ENCODE data around the gene TIMM44. TPM values are rescaled to one million over a fixed set of nuclear protein-coding genes. Genes with fewer than 3 reads are reported as not detected.

Gene TIMM44
- total RNA-seq, 1 experiment from 2014 or later: 153 TPM

DNA sequence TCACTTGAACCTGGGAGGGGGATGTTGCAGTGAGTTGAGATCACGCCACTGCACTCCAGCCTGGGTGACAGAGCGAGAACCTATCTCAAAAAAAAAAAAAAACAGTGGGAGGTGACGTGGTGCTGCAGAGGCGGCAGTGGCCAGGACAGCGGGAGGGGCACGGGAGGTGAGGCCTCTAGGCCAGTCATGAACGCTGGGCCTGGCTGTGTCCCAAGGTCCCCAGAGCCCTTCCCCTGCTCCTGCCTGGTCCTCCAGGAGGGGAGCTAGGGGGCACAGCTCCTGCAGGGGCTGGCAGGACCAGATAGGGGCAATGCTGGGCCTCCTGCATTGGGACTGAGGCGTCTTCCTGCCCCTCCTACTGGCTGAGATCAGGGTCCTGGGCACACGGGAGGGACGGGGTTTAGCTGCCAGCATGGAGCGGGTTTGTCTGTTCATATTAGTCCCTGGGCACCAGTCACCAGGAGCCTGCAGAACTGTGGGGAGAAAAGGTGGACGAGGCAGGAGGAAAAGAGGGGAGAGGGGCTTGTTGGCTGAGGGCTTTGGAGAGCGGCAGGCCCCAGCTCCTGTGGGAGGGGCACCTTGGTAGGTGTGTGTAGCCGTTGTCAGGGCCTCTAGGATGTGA lies 35.3 kb downstream of the TIMM44 start:
- H3K4me1 ChIP-seq (ENCODE audit: insufficient read depth, low read length, poor library complexity, severe bottlenecking): peaks cover 11% of the 10 kb centered on the region
- no peak for DNase-seq (ENCODE audit: low spot score)
- CTCF ChIA-PET: interaction anchor here (0.6 kb wide), 1 partner anchor 10 kb away, joined by 3 read pairs; no protein-coding TSS in a partner anchor
- H3K4me3 ChIP-seq (ENCODE audit: low read depth, low read length, poor library complexity, severe bottlenecking): no peak overlapping the region
- no peak for TF ChIP-seq EZH2 (IDR thresholded peaks at IDR 0.05; ENCODE audit: borderline replicate concordance, low read depth, low read length, poor library complexity, severe bottlenecking)
- TF ChIP-seq, protein P1, sequence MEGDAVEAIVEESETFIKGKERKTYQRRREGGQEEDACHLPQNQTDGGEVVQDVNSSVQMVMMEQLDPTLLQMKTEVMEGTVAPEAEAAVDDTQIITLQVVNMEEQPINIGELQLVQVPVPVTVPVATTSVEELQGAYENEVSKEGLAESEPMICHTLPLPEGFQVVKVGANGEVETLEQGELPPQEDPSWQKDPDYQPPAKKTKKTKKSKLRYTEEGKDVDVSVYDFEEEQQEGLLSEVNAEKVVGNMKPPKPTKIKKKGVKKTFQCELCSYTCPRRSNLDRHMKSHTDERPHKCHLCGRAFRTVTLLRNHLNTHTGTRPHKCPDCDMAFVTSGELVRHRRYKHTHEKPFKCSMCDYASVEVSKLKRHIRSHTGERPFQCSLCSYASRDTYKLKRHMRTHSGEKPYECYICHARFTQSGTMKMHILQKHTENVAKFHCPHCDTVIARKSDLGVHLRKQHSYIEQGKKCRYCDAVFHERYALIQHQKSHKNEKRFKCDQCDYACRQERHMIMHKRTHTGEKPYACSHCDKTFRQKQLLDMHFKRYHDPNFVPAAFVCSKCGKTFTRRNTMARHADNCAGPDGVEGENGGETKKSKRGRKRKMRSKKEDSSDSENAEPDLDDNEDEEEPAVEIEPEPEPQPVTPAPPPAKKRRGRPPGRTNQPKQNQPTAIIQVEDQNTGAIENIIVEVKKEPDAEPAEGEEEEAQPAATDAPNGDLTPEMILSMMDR (conservative IDR thresholded peaks at IDR 0.05; ENCODE audit: low read depth, low read length): no peak
- POLR2A ChIA-PET (ENCODE audit: low non-redundant PET): no interaction called here
- H3K9me3 ChIP-seq (ENCODE audit: low read depth, low read length, poor library complexity, severe bottlenecking): no peaks in the 10 kb centered on the region
- H3K36me3 ChIP-seq (ENCODE audit: insufficient read depth, low read length, poor library complexity, severe bottlenecking): peaks cover 28% of the 10 kb centered on the region
- no TSS peak for BruUV-seq (replicated peaks)
- intact Hi-C loops (cut with micrococcal nuclease; ENCODE audit: unreplicated experiment): no loop called here
- H3K27me3 ChIP-seq (replicated peaks; ENCODE audit: insufficient read depth, low read depth, low read length, poor library complexity): no peaks in the 10 kb centered on the region
- no peak overlapping the region for H3K27ac ChIP-seq (ENCODE audit: low read depth, low read length, poor library complexity, severe bottlenecking)

DNA sequence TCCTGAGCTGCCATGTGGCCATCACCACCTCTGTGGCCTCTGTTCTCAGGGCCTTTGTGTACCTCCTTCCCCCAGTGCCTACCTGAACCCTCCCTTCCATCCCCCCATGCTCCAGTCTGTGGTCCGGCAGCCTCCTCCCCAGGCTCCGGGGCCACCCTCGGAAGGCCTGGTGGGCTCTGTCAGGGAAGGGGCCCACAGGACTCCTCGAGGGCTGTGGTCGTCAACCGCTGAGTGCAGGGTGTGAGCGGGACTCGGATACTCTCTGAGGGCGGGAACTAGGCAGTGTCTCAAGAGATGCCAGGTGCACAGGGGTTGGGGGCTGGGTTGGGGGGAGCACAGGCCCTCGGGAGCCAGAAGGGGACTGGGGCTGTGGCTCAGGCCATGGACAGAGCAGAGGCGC lies 35.9 kb downstream of the TIMM44 start:
- intact Hi-C loops (cut with micrococcal nuclease; ENCODE audit: unreplicated experiment): no loop called here
- no peak for DNase-seq (ENCODE audit: low spot score)
- BruUV-seq (replicated peaks): no TSS peak
- TF ChIP-seq EZH2 (IDR thresholded peaks at IDR 0.05; ENCODE audit: borderline replicate concordance, low read depth, low read length, poor library complexity, severe bottlenecking): no peak
- TF ChIP-seq, protein P1 (conservative IDR thresholded peaks at IDR 0.05; ENCODE audit: low read depth, low read length): no peak
- peaks cover 28% of the 10 kb centered on the region for H3K36me3 ChIP-seq (ENCODE audit: insufficient read depth, low read length, poor library complexity, severe bottlenecking)
- peaks cover 11% of the 10 kb centered on the region for H3K4me1 ChIP-seq (ENCODE audit: insufficient read depth, low read length, poor library complexity, severe bottlenecking)
- H3K27me3 ChIP-seq (replicated peaks; ENCODE audit: insufficient read depth, low read depth, low read length, poor library complexity): no peaks in the 10 kb centered on the region
- ChIA-PET POLR2A (ENCODE audit: low non-redundant PET) (no interaction called here), CTCF (no interaction called here)
- no peaks in the 10 kb centered on the region for H3K9me3 ChIP-seq (ENCODE audit: low read depth, low read length, poor library complexity, severe bottlenecking)
- H3K4me3 ChIP-seq (ENCODE audit: low read depth, low read length, poor library complexity, severe bottlenecking): no peak overlapping the region
- no peak overlapping the region for H3K27ac ChIP-seq (ENCODE audit: low read depth, low read length, poor library complexity, severe bottlenecking)

DNA sequence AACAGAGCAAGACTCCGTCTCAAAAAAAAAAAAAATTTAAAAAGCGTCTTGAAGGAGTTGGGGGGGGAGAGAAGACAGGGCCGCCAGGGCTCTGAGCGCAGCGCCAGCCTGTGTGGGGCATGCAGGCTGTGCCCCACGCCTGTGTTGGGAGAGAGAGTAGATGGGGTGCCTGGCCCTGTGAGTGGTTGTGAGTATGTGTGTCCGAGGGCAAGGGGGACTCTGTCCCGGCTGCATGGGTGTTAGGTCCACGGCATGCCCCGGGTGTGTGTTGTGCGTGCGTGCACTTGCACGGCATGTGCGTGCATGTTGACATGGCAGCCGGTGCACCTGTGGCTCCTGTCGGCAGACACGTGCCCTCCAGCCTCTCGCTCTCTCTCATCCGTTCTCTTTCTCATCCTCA lies 36.3 kb downstream of the TIMM44 start:
- Histone ChIP-seq H3K36me3 (ENCODE audit: insufficient read depth, low read length, poor library complexity, severe bottlenecking) (peaks cover 28% of the 10 kb centered on the region), H3K4me1 (ENCODE audit: insufficient read depth, low read length, poor library complexity, severe bottlenecking) (peaks cover 13% of the 10 kb centered on the region), H3K4me3 (ENCODE audit: low read depth, low read length, poor library complexity, severe bottlenecking) (no peak overlapping the region), H3K9me3 (ENCODE audit: low read depth, low read length, poor library complexity, severe bottlenecking) (no peaks in the 10 kb centered on the region), H3K27me3 (replicated peaks; ENCODE audit: insufficient read depth, low read depth, low read length, poor library complexity) (no peaks in the 10 kb centered on the region), H3K27ac (ENCODE audit: low read depth, low read length, poor library complexity, severe bottlenecking) (no peak overlapping the region)
- no peak for TF ChIP-seq EZH2 (IDR thresholded peaks at IDR 0.05; ENCODE audit: borderline replicate concordance, low read depth, low read length, poor library complexity, severe bottlenecking)
- TF ChIP-seq, protein P1 (conservative IDR thresholded peaks at IDR 0.05; ENCODE audit: low read depth, low read length): no peak
- BruUV-seq (replicated peaks): no TSS peak
- ChIA-PET CTCF (no interaction called here), POLR2A (ENCODE audit: low non-redundant PET) (interaction anchor here (0.6 kb wide), 1 partner anchor 713 kb away, joined by 3 read pairs; no protein-coding TSS in a partner anchor)
- DNase-seq (ENCODE audit: low spot score): no peak
- intact Hi-C loops (cut with micrococcal nuclease; ENCODE audit: unreplicated experiment): no loop called here

Measured in A673 (cell line).